ENCODE data around the gene UAP1L1.
"Not testable (repeated sequence)": the region's sequence is repeated elsewhere in the genome, so short reads cannot be mapped to it uniquely, and the experiment has no call there.

DNA sequence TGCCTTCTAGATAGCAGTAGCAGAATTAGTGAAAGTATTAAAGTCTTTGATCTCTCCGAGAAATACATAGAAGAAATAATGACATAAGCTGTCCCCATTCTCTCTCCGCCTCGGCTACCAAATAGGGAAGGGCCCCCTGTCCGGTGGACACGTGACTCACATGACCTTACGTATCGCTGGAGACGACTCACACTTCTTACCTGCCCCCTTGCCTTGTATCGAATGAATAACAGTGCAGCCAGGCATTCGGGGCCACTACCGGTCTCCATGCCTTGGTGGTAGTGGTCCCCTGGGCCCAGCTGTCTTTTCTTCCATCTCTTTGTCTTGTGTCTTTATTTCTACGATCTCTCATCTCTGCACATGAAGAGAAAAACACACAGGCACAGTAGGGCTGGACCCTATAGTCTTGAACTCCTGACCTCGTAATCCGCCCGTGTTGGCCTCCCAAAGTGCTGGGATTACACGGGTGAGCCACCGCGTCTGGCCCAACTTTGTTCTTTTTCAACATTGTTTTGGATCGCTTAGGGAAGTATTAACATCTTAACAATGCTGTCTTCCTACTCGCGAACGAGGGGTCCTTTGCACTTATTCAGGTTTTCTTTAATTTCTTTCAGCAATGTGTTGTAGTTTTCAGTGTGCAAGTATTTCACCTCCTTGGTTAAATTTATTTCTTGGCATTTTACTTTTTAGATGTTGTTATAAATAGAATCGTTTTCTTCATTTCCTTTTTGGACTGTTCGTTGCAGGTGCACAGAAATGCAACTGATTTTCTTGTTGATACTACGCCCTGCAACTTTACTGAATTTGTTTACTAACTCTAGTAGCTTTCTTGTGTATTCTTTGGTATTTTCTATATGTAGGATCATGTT lies 44.8 kb downstream of the UAP1L1 start:
- TF ChIP-seq, protein P1, sequence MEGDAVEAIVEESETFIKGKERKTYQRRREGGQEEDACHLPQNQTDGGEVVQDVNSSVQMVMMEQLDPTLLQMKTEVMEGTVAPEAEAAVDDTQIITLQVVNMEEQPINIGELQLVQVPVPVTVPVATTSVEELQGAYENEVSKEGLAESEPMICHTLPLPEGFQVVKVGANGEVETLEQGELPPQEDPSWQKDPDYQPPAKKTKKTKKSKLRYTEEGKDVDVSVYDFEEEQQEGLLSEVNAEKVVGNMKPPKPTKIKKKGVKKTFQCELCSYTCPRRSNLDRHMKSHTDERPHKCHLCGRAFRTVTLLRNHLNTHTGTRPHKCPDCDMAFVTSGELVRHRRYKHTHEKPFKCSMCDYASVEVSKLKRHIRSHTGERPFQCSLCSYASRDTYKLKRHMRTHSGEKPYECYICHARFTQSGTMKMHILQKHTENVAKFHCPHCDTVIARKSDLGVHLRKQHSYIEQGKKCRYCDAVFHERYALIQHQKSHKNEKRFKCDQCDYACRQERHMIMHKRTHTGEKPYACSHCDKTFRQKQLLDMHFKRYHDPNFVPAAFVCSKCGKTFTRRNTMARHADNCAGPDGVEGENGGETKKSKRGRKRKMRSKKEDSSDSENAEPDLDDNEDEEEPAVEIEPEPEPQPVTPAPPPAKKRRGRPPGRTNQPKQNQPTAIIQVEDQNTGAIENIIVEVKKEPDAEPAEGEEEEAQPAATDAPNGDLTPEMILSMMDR (IDR thresholded peaks at IDR 0.05) = not testable (repeated sequence)
- not testable (repeated sequence) for TF ChIP-seq POLR2A (IDR thresholded peaks at IDR 0.05)

Measured in testis (tissue), 2 donors.